ENCODE data around the gene PCYT2.
A peak's percentile ranks its signal among the peaks of the same experiment; 100 is the strongest.

PCYT2 gene

DNA sequence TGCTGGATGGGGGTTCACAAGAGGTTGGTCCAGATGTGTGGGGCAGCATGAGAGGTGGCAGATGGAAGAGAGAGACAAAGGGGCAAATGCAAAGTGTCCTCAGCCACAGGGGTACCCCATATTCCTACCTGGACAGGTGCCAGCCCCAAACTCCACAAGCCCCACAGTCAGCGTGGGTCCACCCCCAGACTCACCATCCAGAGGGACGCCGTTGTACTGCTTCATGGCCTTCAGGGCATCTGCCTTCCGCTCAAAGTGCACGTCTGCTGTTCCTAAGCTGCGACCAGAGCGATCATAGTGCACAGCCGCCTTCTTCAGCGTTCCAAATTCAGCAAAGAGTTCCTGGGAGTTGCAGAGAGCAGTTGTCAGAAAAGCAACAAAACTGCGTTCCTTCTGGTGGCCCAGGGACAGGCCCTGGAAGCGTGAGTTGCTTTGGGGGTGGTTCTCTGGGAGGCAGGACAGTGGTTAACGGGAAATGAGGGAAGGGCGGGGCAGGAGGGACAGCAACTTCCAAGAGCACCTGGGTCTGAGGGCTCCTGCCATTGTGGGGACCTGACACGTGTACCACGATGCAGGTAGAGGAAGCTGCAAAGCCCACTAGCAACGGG, 22.1 kb downstream of the PCYT2 start:
- Histone ChIP-seq H3K4me1 (ENCODE audit: control insufficient read depth, insufficient read depth, low read length) (peaks cover 6% of the 10 kb centered on the region), H3K4me3 (ENCODE audit: low read length) (no peak overlapping the region), H3K36me3 (ENCODE audit: control insufficient read depth, insufficient read depth, low read length) (peaks cover 35% of the 10 kb centered on the region), H3K27me3 (ENCODE audit: control insufficient read depth, insufficient read depth, low read length) (no peaks in the 10 kb centered on the region), H3K27ac (ENCODE audit: low read depth, low read length) (no peak overlapping the region), H3K9ac (ENCODE audit: low read length) (peak overlapping the region; percentile 6)

- Histone ChIP-seq H3K4me1 (ENCODE audit: control insufficient read depth, insufficient read depth, low read length) (peaks cover 6% of the 10 kb centered on the region), H3K27me3 (ENCODE audit: control insufficient read depth, insufficient read depth, low read length) (no peaks in the 10 kb centered on the region), H3K9ac (ENCODE audit: low read length) (peak overlapping the region; percentile 6), H3K36me3 (ENCODE audit: control insufficient read depth, insufficient read depth, low read length) (peaks cover 35% of the 10 kb centered on the region), H3K27ac (ENCODE audit: low read depth, low read length) (no peak overlapping the region), H3K4me3 (ENCODE audit: low read length) (no peak overlapping the region)
These were observed 22.9 kb downstream of the PCYT2 start for GRCh38 chr17:81888105-81888987.

GRCh38 chr17:81885869-81886548, 25.2 kb downstream of the PCYT2 start:
- H3K4me1 ChIP-seq (ENCODE audit: control insufficient read depth, insufficient read depth, low read length): peaks cover 6% of the 10 kb centered on the region
- H3K27me3 ChIP-seq (ENCODE audit: control insufficient read depth, insufficient read depth, low read length): no peaks in the 10 kb centered on the region
- H3K36me3 ChIP-seq (ENCODE audit: control insufficient read depth, insufficient read depth, low read length): peaks cover 35% of the 10 kb centered on the region
- no peak overlapping the region for H3K4me3 ChIP-seq (ENCODE audit: low read length)
- no peak overlapping the region for H3K27ac ChIP-seq (ENCODE audit: low read depth, low read length)
- H3K9ac ChIP-seq (ENCODE audit: low read length): no peak overlapping the region

DNA sequence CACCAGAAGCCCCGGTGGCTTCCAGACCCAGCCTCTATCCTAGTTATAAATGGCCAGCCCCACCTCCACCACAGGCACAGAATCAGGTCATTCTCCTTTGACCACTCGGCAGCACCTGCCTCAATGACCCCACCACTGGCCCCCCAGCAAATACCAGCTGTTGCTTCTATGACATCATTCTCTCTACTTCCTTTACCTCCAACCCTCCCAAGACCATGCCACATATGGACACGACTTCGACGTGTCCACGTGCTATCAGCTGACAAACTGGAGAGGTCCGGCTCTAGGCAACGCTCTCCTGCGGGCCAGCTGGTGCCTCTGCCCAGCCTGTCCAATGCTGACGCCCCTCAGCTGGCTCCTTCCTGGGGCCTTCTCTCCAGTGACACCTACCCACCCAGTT, 25.7 kb downstream of the PCYT2 start:
- Histone ChIP-seq H3K9ac (ENCODE audit: low read length) (no peak overlapping the region), H3K4me3 (ENCODE audit: low read length) (no peak overlapping the region), H3K4me1 (ENCODE audit: control insufficient read depth, insufficient read depth, low read length) (peaks cover 4% of the 10 kb centered on the region), H3K36me3 (ENCODE audit: control insufficient read depth, insufficient read depth, low read length) (peaks cover 35% of the 10 kb centered on the region), H3K27ac (ENCODE audit: low read depth, low read length) (no peak overlapping the region), H3K27me3 (ENCODE audit: control insufficient read depth, insufficient read depth, low read length) (no peaks in the 10 kb centered on the region)

GRCh38 chr17:81884968-81885367, 26.2 kb downstream of the PCYT2 start:
- H3K4me3 ChIP-seq (ENCODE audit: low read length): no peak overlapping the region
- H3K27me3 ChIP-seq (ENCODE audit: control insufficient read depth, insufficient read depth, low read length): no peaks in the 10 kb centered on the region
- peaks cover 35% of the 10 kb centered on the region for H3K36me3 ChIP-seq (ENCODE audit: control insufficient read depth, insufficient read depth, low read length)
- no peak overlapping the region for H3K9ac ChIP-seq (ENCODE audit: low read length)
- H3K4me1 ChIP-seq (ENCODE audit: control insufficient read depth, insufficient read depth, low read length): no peaks in the 10 kb centered on the region
- H3K27ac ChIP-seq (ENCODE audit: low read depth, low read length): no peak overlapping the region

- Histone ChIP-seq H3K9ac (ENCODE audit: low read length) (no peak overlapping the region), H3K36me3 (ENCODE audit: control insufficient read depth, insufficient read depth, low read length) (peaks cover 35% of the 10 kb centered on the region), H3K4me1 (ENCODE audit: control insufficient read depth, insufficient read depth, low read length) (no peaks in the 10 kb centered on the region), H3K27me3 (ENCODE audit: control insufficient read depth, insufficient read depth, low read length) (no peaks in the 10 kb centered on the region), H3K27ac (ENCODE audit: low read depth, low read length) (no peak overlapping the region), H3K4me3 (ENCODE audit: low read length) (no peak overlapping the region)
These were observed 26.7 kb downstream of the PCYT2 start for GRCh38 chr17:81884520-81884919.

DNA sequence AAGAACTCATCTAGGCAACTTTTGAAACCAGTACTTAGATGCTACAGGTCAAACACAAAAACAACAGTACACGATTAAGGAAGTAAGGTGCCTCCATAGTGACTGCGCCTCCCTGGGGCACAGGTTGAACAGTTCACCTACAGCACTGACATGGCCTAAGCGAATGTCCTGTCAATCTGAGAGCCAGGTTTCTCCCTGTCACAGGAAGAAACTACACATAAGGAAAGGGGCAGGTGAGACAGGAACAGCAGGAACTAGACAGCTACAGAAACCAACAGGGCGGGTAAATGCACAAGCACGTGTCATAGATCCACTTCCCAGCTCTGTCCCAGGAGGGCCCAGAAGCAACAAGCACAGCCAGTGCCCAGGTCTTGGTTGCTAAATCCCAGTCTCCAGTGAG, 32.1 kb downstream of the PCYT2 start:
- Histone ChIP-seq H3K27me3 (ENCODE audit: control insufficient read depth, insufficient read depth, low read length) (no peaks in the 10 kb centered on the region), H3K9ac (ENCODE audit: low read length) (no peak overlapping the region), H3K4me3 (ENCODE audit: low read length) (no peak overlapping the region), H3K36me3 (ENCODE audit: control insufficient read depth, insufficient read depth, low read length) (peaks cover 3% of the 10 kb centered on the region), H3K4me1 (ENCODE audit: control insufficient read depth, insufficient read depth, low read length) (no peaks in the 10 kb centered on the region), H3K27ac (ENCODE audit: low read depth, low read length) (no peak overlapping the region)

DNA sequence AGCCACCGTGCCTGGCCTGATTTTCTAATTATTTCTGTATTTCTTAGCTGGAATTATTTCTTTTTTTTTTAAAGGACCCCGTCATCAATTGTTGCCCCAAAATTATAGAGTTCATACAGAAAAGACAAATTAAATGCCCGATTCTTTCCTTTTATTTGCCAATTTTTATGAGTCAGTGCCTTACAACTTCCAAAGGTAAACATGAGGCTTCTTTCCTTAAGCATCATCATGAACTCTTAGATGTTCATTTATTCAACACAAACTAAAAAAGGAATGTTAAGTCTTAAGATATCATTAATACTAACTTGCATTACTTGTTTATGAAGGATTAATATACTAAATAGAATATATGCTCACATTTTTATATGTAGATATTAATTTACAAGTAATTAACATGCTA, 32.9 kb downstream of the PCYT2 start:
- no peaks in the 10 kb centered on the region for H3K4me1 ChIP-seq (ENCODE audit: control insufficient read depth, insufficient read depth, low read length)
- peaks cover 3% of the 10 kb centered on the region for H3K36me3 ChIP-seq (ENCODE audit: control insufficient read depth, insufficient read depth, low read length)
- no peak overlapping the region for H3K9ac ChIP-seq (ENCODE audit: low read length)
- H3K27me3 ChIP-seq (ENCODE audit: control insufficient read depth, insufficient read depth, low read length): no peaks in the 10 kb centered on the region
- no peak overlapping the region for H3K27ac ChIP-seq (ENCODE audit: low read depth, low read length)
- H3K4me3 ChIP-seq (ENCODE audit: low read length): no peak overlapping the region

DNA sequence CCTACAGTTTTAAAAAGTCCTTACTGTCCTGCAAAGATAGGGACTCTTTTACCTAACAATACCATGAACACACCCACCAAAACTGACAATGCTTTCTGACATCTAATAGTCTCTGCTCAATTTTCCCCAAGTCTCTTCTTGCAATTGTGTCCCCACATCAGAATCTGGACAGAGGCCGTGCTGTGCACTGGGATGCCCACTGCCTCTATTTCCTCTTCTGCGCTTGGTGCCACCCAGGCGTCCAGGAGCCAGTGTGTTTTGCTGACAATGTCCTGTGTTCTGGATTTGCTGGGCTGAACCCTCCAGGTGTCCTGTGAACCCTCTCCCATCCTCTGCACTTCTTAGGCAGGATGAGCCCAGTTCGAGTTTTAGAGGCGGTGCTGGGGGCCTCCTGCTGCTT, 33.6 kb downstream of the PCYT2 start:
- H3K36me3 ChIP-seq (ENCODE audit: control insufficient read depth, insufficient read depth, low read length): peaks cover 3% of the 10 kb centered on the region
- no peak overlapping the region for H3K27ac ChIP-seq (ENCODE audit: low read depth, low read length)
- no peak overlapping the region for H3K9ac ChIP-seq (ENCODE audit: low read length)
- no peaks in the 10 kb centered on the region for H3K27me3 ChIP-seq (ENCODE audit: control insufficient read depth, insufficient read depth, low read length)
- no peak overlapping the region for H3K4me3 ChIP-seq (ENCODE audit: low read length)
- H3K4me1 ChIP-seq (ENCODE audit: control insufficient read depth, insufficient read depth, low read length): no peaks in the 10 kb centered on the region

GRCh38 chr17:81871387-81872230, 39.6 kb downstream of the PCYT2 start:
- peak overlapping the region; percentile 87 for H3K9ac ChIP-seq (ENCODE audit: low read length)
- H3K4me3 ChIP-seq (ENCODE audit: low read length): peak overlapping the region; percentile 87
- H3K27me3 ChIP-seq (ENCODE audit: control insufficient read depth, insufficient read depth, low read length): no peaks in the 10 kb centered on the region

GRCh38 chr17:81870981-81871386, 40.2 kb downstream of the PCYT2 start, which contains the start of gene ARHGDIA:
TSS of gene ARHGDIA (minus strand) at chr17:81871337. CDS start at chr17:81869930, 1,407 bp downstream.
- Histone ChIP-seq H3K9ac (ENCODE audit: low read length) (peak within 1 kb of the TSS; percentile 87), H3K4me3 (ENCODE audit: low read length) (peak within 1 kb of the TSS; percentile 87), H3K4me1 (ENCODE audit: control insufficient read depth, insufficient read depth, low read length) (peaks cover 12% of the 10 kb centered on the region)

More at GRCh38 chr17:81871387-81872230, 39.6 kb downstream of the PCYT2 start:
- Histone ChIP-seq H3K36me3 (ENCODE audit: control insufficient read depth, insufficient read depth, low read length) (peaks cover 11% of the 10 kb centered on the region), H3K4me1 (ENCODE audit: control insufficient read depth, insufficient read depth, low read length) (peaks cover 12% of the 10 kb centered on the region), H3K27ac (ENCODE audit: low read depth, low read length) (peak overlapping the region; percentile 94)

More at GRCh38 chr17:81870981-81871386, 40.2 kb downstream of the PCYT2 start, which contains the start of gene ARHGDIA:
- Histone ChIP-seq H3K36me3 (ENCODE audit: control insufficient read depth, insufficient read depth, low read length) (peaks cover 11% of the 10 kb centered on the region), H3K27me3 (ENCODE audit: control insufficient read depth, insufficient read depth, low read length) (no peaks in the 10 kb centered on the region), H3K27ac (ENCODE audit: low read depth, low read length) (peak within 1 kb of the TSS; percentile 94)

All from rectal smooth muscle tissue (tissue), 1 donor.